Nephron (organoid): ENCODE results near the gene WBP1.
"Not testable (repeated sequence)": the region's sequence is repeated elsewhere in the genome, so short reads cannot be mapped to it uniquely, and the experiment has no call there.

Experiments
- H3K27ac Mint-ChIP-seq, 3 experiments: 2 replicates each; pipeline ENCODE4 v1.8.0; 2020; ENCODE audit warnings: mixed read lengths in 3 of 3, mild to moderate bottlenecking in 2 of 3, moderate library complexity in 1 of 3
- H3K27me3 Mint-ChIP-seq: 2 replicates; pipeline ENCODE4 v1.8.0; 2021; ENCODE audit warnings: low read depth, mild to moderate bottlenecking, moderate library complexity, mixed read lengths
- H3K36me3 Mint-ChIP-seq: 2 replicates; pipeline ENCODE4 v1.8.0; 2020; ENCODE audit warnings: low read depth, mixed read lengths
- H3K4me1 Mint-ChIP-seq: 2 replicates; pipeline ENCODE4 v1.8.0; 2020; ENCODE audit warnings: mixed read lengths
- H3K4me3 Mint-ChIP-seq, 3 experiments: 2 replicates each; pipeline ENCODE4 v1.8.0; 2020; ENCODE audit warnings: mild to moderate bottlenecking in 3 of 3, mixed read lengths in 3 of 3, moderate library complexity in 2 of 3
- H3K9me3 Mint-ChIP-seq: 2 replicates; pipeline ENCODE4 v1.8.0; 2020; ENCODE audit warnings: mixed read lengths
- CTCF ChIP-seq, 3 experiments: fragments of 200-600 bp; sonication (generic); IDR thresholded peaks; one replicate each; pipeline ENCODE4 v1.5.0; 2021; ENCODE audit warnings: antibody characterized with exemption in 3 of 3; ENCODE audit not compliant: unreplicated experiment in 3 of 3

WBP1 gene

GRCh38 chr2:74457549-74458131 lies 598 bp upstream of the WBP1 start:
- peaks cover 42% of the 10 kb centered on the region for H3K4me1 Mint-ChIP-seq
- peak overlapping the region; percentile 94 to 97 (median 96) for H3K4me3 Mint-ChIP-seq
- no peaks in the 10 kb centered on the region for H3K9me3 Mint-ChIP-seq
- no peak for TF ChIP-seq CTCF (IDR thresholded peaks at IDR 0.05; ENCODE audit: unreplicated experiment in 3 of 3)
- peak overlapping the region; percentile 83 to 99 (median 96) for H3K27ac Mint-ChIP-seq
- H3K36me3 Mint-ChIP-seq = peaks cover 5% of the 10 kb centered on the region
- H3K27me3 Mint-ChIP-seq = no peaks in the 10 kb centered on the region

- peak overlapping the region; percentile 94 to 97 (median 96) for H3K4me3 Mint-ChIP-seq
- H3K4me1 Mint-ChIP-seq = peaks cover 49% of the 10 kb centered on the region
- H3K27ac Mint-ChIP-seq = peak overlapping the region; percentile 83 to 99 (median 96)
- no peaks in the 10 kb centered on the region for H3K9me3 Mint-ChIP-seq
- no peaks in the 10 kb centered on the region for H3K27me3 Mint-ChIP-seq
- TF ChIP-seq CTCF (IDR thresholded peaks at IDR 0.05; ENCODE audit: unreplicated experiment in 3 of 3) = no peak
- H3K36me3 Mint-ChIP-seq = peaks cover 11% of the 10 kb centered on the region
These were observed 713 bp downstream of the WBP1 start for GRCh38 chr2:74458938-74459363.

GRCh38 chr2:74459503-74460118 lies 1.4 kb downstream of the WBP1 start:
- Mint-ChIP-seq H3K4me1 (peaks cover 46% of the 10 kb centered on the region), H3K36me3 (peaks cover 11% of the 10 kb centered on the region), H3K4me3 (peak overlapping the region; percentile 94 to 97 (median 96)), H3K27ac (peak overlapping the region; percentile 83 to 99 (median 96))
- not testable (repeated sequence) for H3K9me3 Mint-ChIP-seq, H3K27me3 Mint-ChIP-seq

- Mint-ChIP-seq H3K4me3 (peak overlapping the region; percentile 94 to 97 (median 96)), H3K27ac (peak overlapping the region; percentile 35 to 99 (median 83)), H3K36me3 (peaks cover 11% of the 10 kb centered on the region), H3K4me1 (peaks cover 40% of the 10 kb centered on the region)
- H3K9me3 Mint-ChIP-seq, H3K27me3 Mint-ChIP-seq: not testable (repeated sequence)
These were observed 1.9 kb downstream of the WBP1 start for GRCh38 chr2:74460187-74460586.

- no peak for TF ChIP-seq CTCF (IDR thresholded peaks at IDR 0.05; ENCODE audit: unreplicated experiment in 3 of 3)
- Mint-ChIP-seq H3K27me3 (no peaks in the 10 kb centered on the region), H3K9me3 (no peaks in the 10 kb centered on the region)
These were observed 3.2 kb downstream of the WBP1 start for GRCh38 chr2:74461187-74462053.

GRCh38 chr2:74462054-74462785 lies 4.0 kb downstream of the WBP1 start:
- Mint-ChIP-seq H3K9me3 (no peaks in the 10 kb centered on the region), H3K27me3 (no peaks in the 10 kb centered on the region), H3K27ac (peak overlapping the region in 1 of 3 experiments; percentile 47), H3K36me3 (peaks cover 11% of the 10 kb centered on the region), H3K4me3 (peak overlapping the region; percentile 70 to 89 (median 85)), H3K4me1 (peaks cover 24% of the 10 kb centered on the region)
- TF ChIP-seq CTCF (IDR thresholded peaks at IDR 0.05; ENCODE audit: unreplicated experiment in 3 of 3) = no peak

More at GRCh38 chr2:74461187-74462053, 3.2 kb downstream of the WBP1 start:
- peak overlapping the region; percentile 57 to 75 (median 60) for H3K4me3 Mint-ChIP-seq
- H3K4me1 Mint-ChIP-seq = peaks cover 32% of the 10 kb centered on the region
- no peak overlapping the region for H3K27ac Mint-ChIP-seq
- H3K36me3 Mint-ChIP-seq = peaks cover 11% of the 10 kb centered on the region
